Mesodermal cell (in vitro differentiated cells): ENCODE results near the gene KIAA1549.

ENCODE experiments used
- H3K27ac ChIP-seq: 2 replicates; pipeline ENCODE4 v1.7.0; 2013; ENCODE audit warnings: mild to moderate bottlenecking, low read depth, low read length, moderate library complexity; ENCODE audit not compliant: severe bottlenecking
- H3K36me3 ChIP-seq: 2 replicates; pipeline ENCODE4 v1.7.1; 2013; ENCODE audit warnings: mild to moderate bottlenecking, low read length, moderate library complexity; ENCODE audit not compliant: control insufficient read depth, insufficient read depth
- H3K4me1 ChIP-seq: one replicate; pipeline ENCODE4 v1.7.1; 2013; ENCODE audit warnings: mild to moderate bottlenecking, low read length; ENCODE audit not compliant: insufficient read depth, control insufficient read depth, poor library complexity, severe bottlenecking
- H3K4me3 ChIP-seq: 2 replicates; pipeline ENCODE4 v1.7.0; 2013; ENCODE audit warnings: low read length, control low read depth, mild to moderate bottlenecking; ENCODE audit not compliant: insufficient read depth, poor library complexity, severe bottlenecking; ENCODE audit errors: extremely low read depth
- H3K9me3 ChIP-seq: 2 replicates; pipeline ENCODE4 v1.7.1; 2013; ENCODE audit warnings: mild to moderate bottlenecking, low read length, moderate library complexity; ENCODE audit not compliant: control insufficient read depth
- WGBS, 2 experiments: methylation state at CpG; one replicate each; pipeline ENCODE4 v1.1.5; 2013; ENCODE audit warnings: missing lambda C conversion rate in 2 of 2; ENCODE audit not compliant: insufficient coverage in 2 of 2; 5-methylcytosine and 5-hydroxymethylcytosine counted together

The KIAA1549 gene

GRCh38 chr7:138957753-138958390 lies 23.3 kb downstream of the KIAA1549 start:
- H3K27ac ChIP-seq = no peak overlapping the region
- H3K4me3 ChIP-seq = no peak overlapping the region
- peaks cover 2% of the 10 kb centered on the region for H3K36me3 ChIP-seq
- WGBS, 2 experiments = 93% methylated on average over 8 to 14 of the region's 16 CpGs
- no peaks in the 10 kb centered on the region for H3K9me3 ChIP-seq
- H3K4me1 ChIP-seq = peaks cover 7% of the 10 kb centered on the region

- no peak overlapping the region for H3K27ac ChIP-seq
- 84 to 100% methylated on average over 3 of the region's 3 CpGs for WGBS, 2 experiments
These were observed 24.0 kb downstream of the KIAA1549 start for GRCh38 chr7:138957217-138957616.

GRCh38 chr7:138954545-138955475 lies 26.4 kb downstream of the KIAA1549 start:
- Histone ChIP-seq H3K36me3 (no peaks in the 10 kb centered on the region), H3K27ac (no peak overlapping the region), H3K9me3 (no peaks in the 10 kb centered on the region), H3K4me3 (no peak overlapping the region), H3K4me1 (peaks cover 7% of the 10 kb centered on the region)
- WGBS, 2 experiments = 73 to 75% methylated on average over 11 to 13 of the region's 14 CpGs

More at GRCh38 chr7:138957217-138957616, 24.0 kb downstream of the KIAA1549 start:
- H3K4me1 ChIP-seq = peaks cover 7% of the 10 kb centered on the region
- H3K9me3 ChIP-seq = no peaks in the 10 kb centered on the region
- H3K4me3 ChIP-seq = no peak overlapping the region
- no peaks in the 10 kb centered on the region for H3K36me3 ChIP-seq

- WGBS, 2 experiments = 91 to 95% methylated on average over 5 of the region's 6 CpGs
- Histone ChIP-seq H3K4me3 (no peak overlapping the region), H3K27ac (no peak overlapping the region), H3K36me3 (no peaks in the 10 kb centered on the region), H3K9me3 (no peaks in the 10 kb centered on the region), H3K4me1 (peaks cover 7% of the 10 kb centered on the region)
These were observed 28.4 kb downstream of the KIAA1549 start for GRCh38 chr7:138952791-138953190.

- peaks cover 9% of the 10 kb centered on the region for H3K4me1 ChIP-seq
- WGBS, 2 experiments = 95 to 96% methylated on average over 9 of the region's 9 CpGs
- no peak overlapping the region for H3K4me3 ChIP-seq
- no peaks in the 10 kb centered on the region for H3K9me3 ChIP-seq
- no peak overlapping the region for H3K27ac ChIP-seq
- no peaks in the 10 kb centered on the region for H3K36me3 ChIP-seq
These were observed 29.2 kb downstream of the KIAA1549 start for GRCh38 chr7:138951953-138952352.

- H3K9me3 ChIP-seq = no peaks in the 10 kb centered on the region
- H3K4me3 ChIP-seq = no peak overlapping the region
- no peaks in the 10 kb centered on the region for H3K36me3 ChIP-seq
- no peak overlapping the region for H3K27ac ChIP-seq
- WGBS, 2 experiments = 98% methylated on average over 9 to 10 of the region's 12 CpGs
- H3K4me1 ChIP-seq = peaks cover 14% of the 10 kb centered on the region
These were observed 31.6 kb downstream of the KIAA1549 start for GRCh38 chr7:138949421-138950088.

GRCh38 chr7:138948403-138948802 lies 32.8 kb downstream of the KIAA1549 start:
- H3K4me1 ChIP-seq = peaks cover 13% of the 10 kb centered on the region
- WGBS, 2 experiments = 82 to 97% methylated on average over 2 to 5 of the region's 6 CpGs

GRCh38 chr7:138945821-138946220 lies 35.4 kb downstream of the KIAA1549 start:
- no CpG with 5 or more reads among the region's 3 CpGs for WGBS, 2 experiments
- no peaks in the 10 kb centered on the region for H3K36me3 ChIP-seq
- H3K4me1 ChIP-seq = peaks cover 13% of the 10 kb centered on the region
- no peak overlapping the region for H3K4me3 ChIP-seq
- H3K27ac ChIP-seq = no peak overlapping the region
- no peaks in the 10 kb centered on the region for H3K9me3 ChIP-seq

More at GRCh38 chr7:138948403-138948802, 32.8 kb downstream of the KIAA1549 start:
- Histone ChIP-seq H3K36me3 (no peaks in the 10 kb centered on the region), H3K9me3 (no peaks in the 10 kb centered on the region), H3K4me3 (no peak overlapping the region), H3K27ac (no peak overlapping the region)

- Histone ChIP-seq H3K9me3 (no peaks in the 10 kb centered on the region), H3K27ac (no peak overlapping the region), H3K36me3 (no peaks in the 10 kb centered on the region), H3K4me3 (no peak overlapping the region), H3K4me1 (peaks cover 13% of the 10 kb centered on the region)
- 31 to 40% methylated on average over 3 of the region's 3 CpGs for WGBS, 2 experiments
These were observed 36.0 kb downstream of the KIAA1549 start for GRCh38 chr7:138945154-138945553.

GRCh38 chr7:138944592-138944991 lies 36.6 kb downstream of the KIAA1549 start:
- WGBS, 2 experiments = no CpG with 5 or more reads among the region's 2 CpGs
- Histone ChIP-seq H3K36me3 (no peaks in the 10 kb centered on the region), H3K4me3 (no peak overlapping the region), H3K9me3 (no peaks in the 10 kb centered on the region), H3K27ac (no peak overlapping the region), H3K4me1 (peaks cover 13% of the 10 kb centered on the region)
